ENCODE measurements around the gene LHX4. TPM values are rescaled to one million over a fixed set of nuclear protein-coding genes. Genes with fewer than 3 reads are reported as not detected.

Gene LHX4
- total and polyA plus RNA-seq, 10 of the 15 experiments (the other 5 are each of a cell fraction or from before 2014, with no cell fraction given): 0.05 to 0.80 (median 0.32) TPM; not detected in 6

DNA sequence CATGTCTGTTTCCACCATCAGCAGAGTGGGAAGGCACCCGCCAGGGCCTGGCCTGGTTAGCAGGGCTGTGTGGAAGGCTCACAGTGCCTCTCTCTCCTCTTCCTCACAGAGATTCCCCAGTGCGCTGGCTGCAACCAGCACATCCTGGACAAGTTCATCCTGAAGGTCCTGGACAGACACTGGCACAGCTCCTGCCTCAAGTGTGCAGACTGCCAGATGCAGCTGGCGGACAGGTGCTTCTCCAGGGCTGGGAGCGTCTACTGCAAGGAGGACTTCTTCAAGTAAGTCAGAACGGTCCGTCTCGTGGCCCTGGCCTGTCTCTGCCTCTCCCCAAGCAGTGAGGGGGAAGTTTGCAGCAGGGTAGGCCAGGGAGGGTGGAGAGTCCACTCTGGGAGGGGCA, 18.1 kb downstream of the LHX4 start:
- ATAC-seq (no peak), DNase-seq (ENCODE audit: low read depth, low spot score) (no peak)

More for the DNA sequence above, 18.1 kb downstream of the LHX4 start:
- in situ Hi-C loops (cut with MboI) (loop anchor here (5.0 kb wide), 1 partner anchor 49 kb away; no protein-coding TSS in a partner anchor), intact Hi-C loops (cut with micrococcal nuclease; ENCODE audit: unreplicated experiment) (no loop called here)
- ChIA-PET RAD21 (ENCODE audit: unreplicated experiment) (no interaction called here), POLR2A (no interaction called here), SMC1A (ENCODE audit: uncharacterized antibody, unreplicated experiment) (no interaction called here), CTCF (interaction anchor here (0.9 to 1.4 kb wide), 3 partner anchors 64 to 168 kb away, joined by 3 to 4 read pairs (median 3); no protein-coding TSS in a partner anchor)
- H3K4me1 ChIP-seq (ENCODE audit: control insufficient read depth, insufficient read depth, low read length): no peaks in the 10 kb centered on the region; the same call in 1 of the 2 replicates
- no peak overlapping the region for H3K4me2 ChIP-seq (ENCODE audit: control insufficient read depth, insufficient read depth)
- TF ChIP-seq GATAD2B (conservative IDR thresholded peaks at IDR 0.05; ENCODE audit: low read depth) (no peak), ETV6 (conservative IDR thresholded peaks at IDR 0.05 in 1 of 2, IDR thresholded peaks at IDR 0.05 in 1 of 2; ENCODE audit: borderline replicate concordance in 1 of 2, low read depth in 1 of 2) (no peak), ZNF217 (IDR thresholded peaks at IDR 0.05) (no peak), TBL1XR1 (IDR thresholded peaks at IDR 0.05; ENCODE audit: low read depth, low read length) (no peak), CBX5 (IDR thresholded peaks at IDR 0.05; ENCODE audit: low read depth) (no peak), RB1 (IDR thresholded peaks at IDR 0.05; ENCODE audit: borderline replicate concordance) (no peak), RFX5 (IDR thresholded peaks at IDR 0.05; ENCODE audit: low read depth, low read length) (no peak), FOS (IDR thresholded peaks at IDR 0.05; ENCODE audit: borderline replicate concordance, extremely low read depth, insufficient read length) (no peak), EGR1 (IDR thresholded peaks at IDR 0.05; ENCODE audit: borderline replicate concordance in 1 of 2, low read depth in 2 of 2, low read length in 2 of 2) (no peak), LARP7 (IDR thresholded peaks at IDR 0.05) (no peak), POLR2AphosphoS5 (IDR thresholded peaks at IDR 0.05; ENCODE audit: low read length) (no peak), JUNB (IDR thresholded peaks at IDR 0.05) (no peak), SMAD1 (IDR thresholded peaks at IDR 0.05; ENCODE audit: low read depth, partially characterized antibody) (no peak)
- TF ChIP-seq, protein P1, sequence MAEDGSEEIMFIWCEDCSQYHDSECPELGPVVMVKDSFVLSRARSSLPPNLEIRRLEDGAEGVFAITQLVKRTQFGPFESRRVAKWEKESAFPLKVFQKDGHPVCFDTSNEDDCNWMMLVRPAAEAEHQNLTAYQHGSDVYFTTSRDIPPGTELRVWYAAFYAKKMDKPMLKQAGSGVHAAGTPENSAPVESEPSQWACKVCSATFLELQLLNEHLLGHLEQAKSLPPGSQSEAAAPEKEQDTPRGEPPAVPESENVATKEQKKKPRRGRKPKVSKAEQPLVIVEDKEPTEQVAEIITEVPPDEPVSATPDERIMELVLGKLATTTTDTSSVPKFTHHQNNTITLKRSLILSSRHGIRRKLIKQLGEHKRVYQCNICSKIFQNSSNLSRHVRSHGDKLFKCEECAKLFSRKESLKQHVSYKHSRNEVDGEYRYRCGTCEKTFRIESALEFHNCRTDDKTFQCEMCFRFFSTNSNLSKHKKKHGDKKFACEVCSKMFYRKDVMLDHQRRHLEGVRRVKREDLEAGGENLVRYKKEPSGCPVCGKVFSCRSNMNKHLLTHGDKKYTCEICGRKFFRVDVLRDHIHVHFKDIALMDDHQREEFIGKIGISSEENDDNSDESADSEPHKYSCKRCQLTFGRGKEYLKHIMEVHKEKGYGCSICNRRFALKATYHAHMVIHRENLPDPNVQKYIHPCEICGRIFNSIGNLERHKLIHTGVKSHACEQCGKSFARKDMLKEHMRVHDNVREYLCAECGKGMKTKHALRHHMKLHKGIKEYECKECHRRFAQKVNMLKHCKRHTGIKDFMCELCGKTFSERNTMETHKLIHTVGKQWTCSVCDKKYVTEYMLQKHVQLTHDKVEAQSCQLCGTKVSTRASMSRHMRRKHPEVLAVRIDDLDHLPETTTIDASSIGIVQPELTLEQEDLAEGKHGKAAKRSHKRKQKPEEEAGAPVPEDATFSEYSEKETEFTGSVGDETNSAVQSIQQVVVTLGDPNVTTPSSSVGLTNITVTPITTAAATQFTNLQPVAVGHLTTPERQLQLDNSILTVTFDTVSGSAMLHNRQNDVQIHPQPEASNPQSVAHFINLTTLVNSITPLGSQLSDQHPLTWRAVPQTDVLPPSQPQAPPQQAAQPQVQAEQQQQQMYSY (CRISPR knock-in tag; IDR thresholded peaks at IDR 0.05): no peak
- TF ChIP-seq, protein P2, sequence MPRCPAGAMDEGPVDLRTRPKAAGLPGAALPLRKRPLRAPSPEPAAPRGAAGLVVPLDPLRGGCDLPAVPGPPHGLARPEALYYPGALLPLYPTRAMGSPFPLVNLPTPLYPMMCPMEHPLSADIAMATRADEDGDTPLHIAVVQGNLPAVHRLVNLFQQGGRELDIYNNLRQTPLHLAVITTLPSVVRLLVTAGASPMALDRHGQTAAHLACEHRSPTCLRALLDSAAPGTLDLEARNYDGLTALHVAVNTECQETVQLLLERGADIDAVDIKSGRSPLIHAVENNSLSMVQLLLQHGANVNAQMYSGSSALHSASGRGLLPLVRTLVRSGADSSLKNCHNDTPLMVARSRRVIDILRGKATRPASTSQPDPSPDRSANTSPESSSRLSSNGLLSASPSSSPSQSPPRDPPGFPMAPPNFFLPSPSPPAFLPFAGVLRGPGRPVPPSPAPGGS (IDR thresholded peaks at IDR 0.05; ENCODE audit: borderline replicate concordance, insufficient read depth, low read depth, low read length, poor library complexity, severe bottlenecking): no peak
- TF ChIP-seq, protein P3, sequence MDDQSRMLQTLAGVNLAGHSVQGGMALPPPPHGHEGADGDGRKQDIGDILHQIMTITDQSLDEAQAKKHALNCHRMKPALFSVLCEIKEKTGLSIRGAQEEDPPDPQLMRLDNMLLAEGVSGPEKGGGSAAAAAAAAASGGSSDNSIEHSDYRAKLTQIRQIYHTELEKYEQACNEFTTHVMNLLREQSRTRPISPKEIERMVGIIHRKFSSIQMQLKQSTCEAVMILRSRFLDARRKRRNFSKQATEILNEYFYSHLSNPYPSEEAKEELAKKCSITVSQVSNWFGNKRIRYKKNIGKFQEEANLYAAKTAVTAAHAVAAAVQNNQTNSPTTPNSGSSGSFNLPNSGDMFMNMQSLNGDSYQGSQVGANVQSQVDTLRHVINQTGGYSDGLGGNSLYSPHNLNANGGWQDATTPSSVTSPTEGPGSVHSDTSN (IDR thresholded peaks at IDR 0.05; ENCODE audit: insufficient replicate concordance, low read depth, low read length): no peak
- H3K9ac ChIP-seq (ENCODE audit: control insufficient read depth, insufficient read depth, low read length): no peak overlapping the region
- H3K9me3 ChIP-seq (replicated peaks; ENCODE audit: control insufficient read depth, insufficient read depth, low read length): no peaks in the 10 kb centered on the region
- H3K79me2 ChIP-seq (ENCODE audit: control insufficient read depth, insufficient read depth, low read length): no peaks in the 10 kb centered on the region
- 82% methylated on average over 7 of the region's 7 CpGs for WGBS (ENCODE audit: insufficient coverage, insufficient replicate concordance, low lambda C conversion rate, missing lambda C conversion rate)
- no peaks in the 10 kb centered on the region for H3K36me3 ChIP-seq (ENCODE audit: control insufficient read depth in 2 of 2, insufficient read depth in 2 of 2, low read length in 1 of 2)
- FAIRE-seq: no peak
- no TSS peak for BruUV-seq (replicated peaks)
- H2AFZ ChIP-seq (ENCODE audit: control insufficient read depth, low read depth, low read length): no peak overlapping the region
- H3K27ac ChIP-seq (ENCODE audit: control insufficient read depth, insufficient read depth): no peak overlapping the region
- no peaks in the 10 kb centered on the region for H4K20me1 ChIP-seq (ENCODE audit: control insufficient read depth, insufficient read depth)
- no peak overlapping the region for H3K4me3 ChIP-seq
- H3K27me3 ChIP-seq (replicated peaks in 1 of 2; ENCODE audit: control insufficient read depth in 2 of 2, insufficient read depth in 2 of 2, low read length in 1 of 2): no peaks in the 10 kb centered on the region
